Measurements from ENCODE around the gene ADAP2.
"Not testable (repeated sequence)": the region's sequence is repeated elsewhere in the genome, so short reads cannot be mapped to it uniquely, and the experiment has no call there.

The ADAP2 gene

GRCh38 chr17:30956764-30957374, 35.1 kb downstream of the ADAP2 start:
- ChIA-PET POLR2A (no interaction called here), CTCF (interaction anchor here (0.6 to 1.4 kb wide), 3 partner anchors 11 to 142 kb away, joined by 3 to 6 read pairs (median 3); partner anchors contain the start of gene RNF135)
- no peak for DNase-seq (ENCODE audit: low read depth, low spot score)
- no peak overlapping the region for H3K4me3 ChIP-seq (ENCODE audit: low read depth, low read length)
- TF ChIP-seq CTCF (IDR thresholded peaks at IDR 0.05; ENCODE audit: insufficient read depth, low read length, missing control alignments): no peak

GRCh38 chr17:30957741-30958140, 36.0 kb downstream of the ADAP2 start:
- no peak for DNase-seq (ENCODE audit: low read depth, low spot score)
- no peak overlapping the region for H3K4me3 ChIP-seq (ENCODE audit: low read depth, low read length)
- no peak for TF ChIP-seq CTCF (IDR thresholded peaks at IDR 0.05; ENCODE audit: insufficient read depth, low read length, missing control alignments)
- POLR2A ChIA-PET: no interaction called here
- CTCF ChIA-PET: interaction anchor here (1.4 kb wide), 1 partner anchor 13 kb away, joined by 6 read pairs; the partner anchor contains the start of gene RNF135

DNA sequence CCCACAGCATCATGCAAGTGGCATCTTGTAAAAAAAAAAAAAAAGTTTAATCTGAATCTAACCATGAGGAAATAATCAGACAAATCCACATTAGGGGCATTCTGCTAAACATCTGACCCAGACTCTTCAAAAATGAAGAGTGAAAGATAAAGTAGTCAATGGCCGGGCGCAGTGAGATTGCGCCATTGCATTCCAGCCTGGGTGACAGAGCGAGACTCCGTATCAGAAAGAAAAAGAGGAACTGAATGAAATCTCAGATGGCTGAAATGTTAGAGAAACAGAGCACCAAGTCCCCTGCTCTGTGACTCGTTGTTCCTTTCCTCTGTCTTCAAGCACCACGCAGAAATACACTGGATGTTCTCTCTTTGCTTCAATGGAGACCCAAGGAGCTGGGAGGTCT, 36.4 kb downstream of the ADAP2 start:
- ChIA-PET CTCF (interaction anchor here (1.6 kb wide), 1 partner anchor 12 kb away, joined by 4 read pairs; the partner anchor contains the start of gene RNF135), POLR2A (no interaction called here)
- TF ChIP-seq CTCF (IDR thresholded peaks at IDR 0.05; ENCODE audit: insufficient read depth, low read length, missing control alignments): no peak
- no peak for DNase-seq (ENCODE audit: low read depth, low spot score)
- no peak overlapping the region for H3K4me3 ChIP-seq (ENCODE audit: low read depth, low read length)

DNA sequence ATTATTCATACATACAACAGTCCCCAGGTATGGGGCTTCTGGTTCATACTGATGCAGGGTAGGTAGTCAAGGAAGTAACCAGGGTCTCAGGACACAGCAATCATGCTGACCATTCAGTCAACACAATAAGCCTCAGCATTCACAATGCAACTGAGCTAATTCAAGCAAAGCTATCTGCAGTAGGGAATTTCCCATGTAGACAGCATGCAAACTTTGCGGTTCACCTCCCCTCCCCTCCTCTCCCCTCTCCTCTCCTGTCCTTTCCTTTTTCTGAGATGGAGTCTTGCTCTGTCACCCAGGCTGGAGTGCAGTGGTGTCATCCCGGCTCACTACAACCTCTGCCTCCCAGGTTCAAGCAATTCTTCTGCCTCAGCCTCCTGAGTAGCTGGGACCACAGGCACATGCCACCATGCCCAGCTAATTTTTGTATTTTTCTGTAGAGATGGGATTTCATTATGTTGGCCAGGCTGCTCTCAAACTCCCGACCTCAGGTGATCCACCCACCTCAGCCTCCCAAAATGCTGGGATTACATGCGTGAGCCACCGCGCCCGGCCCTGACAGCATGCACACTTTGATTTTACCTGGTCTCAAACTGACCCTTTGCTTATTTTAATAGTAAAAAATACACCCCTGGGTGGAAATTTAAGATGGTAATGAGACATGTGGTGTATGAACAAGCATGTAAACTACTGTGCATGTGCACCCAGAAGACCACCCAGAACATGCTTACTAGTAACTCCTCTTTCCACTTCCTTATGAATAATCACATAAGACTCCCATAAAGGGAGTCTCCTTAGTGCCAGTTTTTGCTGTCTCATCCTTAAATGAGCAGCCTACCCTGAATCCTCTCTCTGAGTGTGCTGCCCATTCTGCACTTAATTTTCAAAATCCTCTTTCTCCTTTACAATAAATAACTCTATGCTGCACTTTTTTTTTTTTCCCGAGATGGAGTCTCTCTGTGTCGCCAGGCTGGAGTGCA, 39.8 kb downstream of the ADAP2 start:
- POLR2A ChIA-PET: interaction anchor here (0.6 kb wide), 1 partner anchor 48 kb away, joined by 10 read pairs; no protein-coding TSS in a partner anchor
- no peak for DNase-seq (ENCODE audit: low read depth, low spot score)
- H3K4me3 ChIP-seq (ENCODE audit: low read depth, low read length): no peak overlapping the region
- CTCF ChIA-PET: no interaction called here
- TF ChIP-seq CTCF (IDR thresholded peaks at IDR 0.05; ENCODE audit: insufficient read depth, low read length, missing control alignments): no peak

GRCh38 chr17:30964312-30964711, 42.6 kb downstream of the ADAP2 start:
- POLR2A ChIA-PET; CTCF ChIA-PET; DNase-seq (ENCODE audit: low read depth, low spot score); H3K4me3 ChIP-seq (ENCODE audit: low read depth, low read length): not testable (repeated sequence)

- ChIA-PET POLR2A (no interaction called here), CTCF (no interaction called here)
- no peak for DNase-seq (ENCODE audit: low read depth, low spot score)
- TF ChIP-seq CTCF (IDR thresholded peaks at IDR 0.05; ENCODE audit: insufficient read depth, low read length, missing control alignments): no peak
- no peak overlapping the region for H3K4me3 ChIP-seq (ENCODE audit: low read depth, low read length)
Observed at GRCh38 chr17:30964876-30965275, 43.1 kb downstream of the ADAP2 start.

Measured in AG04449 (cell line).